T-helper 1 cell treated with Interleukin-12 subunit alpha and Interleukin-12 subunit beta and Interleukin-4 antibody, amounts not matched to agents 30 ng/mL and 1 ng/mL, for 36 hours (primary cell): ENCODE results near the gene MED12L. TPM values are rescaled to one million over a fixed set of nuclear protein-coding genes. Genes with fewer than 3 reads are reported as not detected.
"Not testable (repeated sequence)": the region's sequence is repeated elsewhere in the genome, so short reads cannot be mapped to it uniquely, and the experiment has no call there.

Source experiments
- intact Hi-C: fragments of 100-400 bp; cut with micrococcal nuclease; formaldehyde crosslinking; loops from one replicate; pipeline ENCODE4 v1.15.1; 2024
- total RNA-seq: library from RNA; stranded (reverse); gene quantifications from 2 replicates; pipeline ENCODE4 v1.2.3, GENCODE V29; 2022

Gene MED12L
- total RNA-seq, 1 donor from 2014 or later, result 2.2 TPM

DNA sequence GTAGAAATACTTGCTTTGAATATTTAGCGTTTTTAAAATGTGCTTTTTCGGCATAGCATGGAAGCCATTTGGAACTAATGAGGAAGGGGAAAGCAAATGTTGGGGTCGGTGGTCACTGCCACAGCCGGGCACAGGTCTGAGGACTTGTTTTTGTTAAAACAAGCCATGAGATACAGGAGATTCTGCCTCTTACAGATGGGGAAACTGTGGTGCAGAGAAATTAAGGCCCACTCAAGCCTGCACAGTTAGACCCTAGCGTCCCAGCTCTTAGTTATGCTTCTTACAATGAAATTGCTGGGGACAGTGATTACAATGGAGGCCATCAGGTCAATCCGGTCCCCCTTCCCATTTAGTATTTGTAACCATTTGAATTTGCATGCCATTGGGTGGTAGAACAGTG, 120.0 kb downstream of the MED12L start:
- intact Hi-C loops, result loop anchor here (10.0 kb wide), 3 partner anchors 1391 to 1981 kb away; partner anchors contain the start of genes CP and RNF13

GRCh38 chr3:151206201-151206600, 120.7 kb downstream of the MED12L start:
- intact Hi-C loops, result loop anchor here (10.0 kb wide), 3 partner anchors 1391 to 1981 kb away; partner anchors contain the start of genes CP and RNF13

DNA sequence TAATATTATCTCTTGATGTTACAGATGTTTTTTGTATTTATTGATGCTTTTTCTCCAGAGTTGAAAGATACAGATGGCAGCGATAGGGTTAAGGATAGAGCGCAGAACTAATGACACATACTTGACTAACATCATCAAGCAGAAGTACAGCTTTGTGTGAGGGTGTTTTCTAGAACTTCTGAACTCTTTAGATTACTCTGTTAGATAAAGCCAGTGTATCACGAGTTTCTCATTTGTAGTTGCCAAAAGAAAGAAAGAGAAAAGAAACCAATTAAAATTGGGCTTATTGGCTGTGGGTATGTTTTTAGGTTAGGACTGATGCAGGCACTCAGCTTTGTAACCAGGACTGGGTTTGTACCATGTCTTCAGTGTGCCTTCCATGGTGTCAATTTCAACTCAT, 124.2 kb downstream of the MED12L start:
- intact Hi-C loops, result loop anchor here (1.0 to 10.0 kb wide), 5 partner anchors 59 to 1985 kb away; partner anchors contain the start of genes CP and RNF13

DNA sequence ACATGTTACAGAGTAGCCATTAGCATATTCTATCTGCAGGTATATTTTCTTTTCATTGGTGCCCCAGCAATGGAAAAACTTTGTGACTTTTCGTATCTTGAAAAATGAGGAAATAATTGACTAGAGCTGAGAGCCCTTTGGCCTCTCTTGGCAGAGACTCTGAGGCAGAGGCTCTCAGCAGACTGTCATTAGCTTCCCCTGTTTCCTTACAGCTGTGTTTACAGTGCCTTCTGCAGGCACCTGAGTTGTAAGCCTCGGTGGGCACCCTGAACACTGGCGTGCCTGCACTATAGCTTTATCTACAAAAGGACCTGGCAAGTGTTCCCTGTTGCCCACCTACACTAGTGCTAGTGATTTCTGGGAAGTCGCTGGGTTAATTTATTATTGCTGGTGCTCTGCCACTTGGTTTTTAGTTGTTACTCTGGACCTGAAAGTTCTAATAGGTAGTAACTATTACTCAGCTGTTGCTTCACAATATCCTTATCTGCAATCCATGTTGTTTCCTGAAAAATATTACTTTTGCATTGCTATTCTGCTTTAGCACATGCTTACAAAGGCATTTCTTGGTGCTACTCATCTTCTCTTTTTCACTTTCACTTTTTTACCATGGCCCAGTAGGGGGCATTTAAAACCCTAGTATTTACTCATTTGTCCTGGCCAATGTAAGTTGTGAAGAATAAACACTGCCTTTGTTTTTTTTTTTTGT, 125.4 kb downstream of the MED12L start:
- intact Hi-C loops, result loop anchor here (1.0 kb wide), 5 partner anchors 8 to 72 kb away; partner anchors contain the start of gene GPR171

- intact Hi-C loops, result no loop called here
These were observed 127.7 kb downstream of the MED12L start for GRCh38 chr3:151213151-151213550.

- intact Hi-C loops, result no loop called here
These were observed 128.4 kb downstream of the MED12L start for GRCh38 chr3:151213881-151214280.

- intact Hi-C loops, result no loop called here
These were observed 129.0 kb downstream of the MED12L start for GRCh38 chr3:151214459-151214858.

GRCh38 chr3:151216641-151217607, 131.5 kb downstream of the MED12L start:
- intact Hi-C loops, result no loop called here

- intact Hi-C loops, result no loop called here
These were observed 132.7 kb downstream of the MED12L start for GRCh38 chr3:151218136-151218535.

DNA sequence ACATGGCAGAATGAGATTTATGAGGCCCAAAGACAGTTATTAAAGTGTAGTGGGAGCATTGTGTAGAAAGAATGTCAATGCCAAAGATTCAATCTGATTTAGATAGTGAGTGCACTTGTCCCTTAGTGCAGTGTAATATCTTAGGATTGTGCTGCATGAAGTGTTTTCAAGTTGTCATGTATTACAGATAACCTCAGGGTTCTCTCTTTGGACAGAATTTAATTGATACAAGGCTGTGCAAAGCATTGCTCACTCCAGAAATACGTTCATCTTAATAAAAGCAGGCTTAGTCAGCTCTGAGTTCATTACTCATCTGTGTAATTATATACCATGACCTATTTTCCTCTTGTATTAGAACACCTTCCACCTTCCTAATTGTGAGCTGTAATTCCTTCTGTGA, 133.6 kb downstream of the MED12L start:
- intact Hi-C loops, result no loop called here

- intact Hi-C loops, result no loop called here
These were observed 138.9 kb downstream of the MED12L start for GRCh38 chr3:151224268-151224866.

DNA sequence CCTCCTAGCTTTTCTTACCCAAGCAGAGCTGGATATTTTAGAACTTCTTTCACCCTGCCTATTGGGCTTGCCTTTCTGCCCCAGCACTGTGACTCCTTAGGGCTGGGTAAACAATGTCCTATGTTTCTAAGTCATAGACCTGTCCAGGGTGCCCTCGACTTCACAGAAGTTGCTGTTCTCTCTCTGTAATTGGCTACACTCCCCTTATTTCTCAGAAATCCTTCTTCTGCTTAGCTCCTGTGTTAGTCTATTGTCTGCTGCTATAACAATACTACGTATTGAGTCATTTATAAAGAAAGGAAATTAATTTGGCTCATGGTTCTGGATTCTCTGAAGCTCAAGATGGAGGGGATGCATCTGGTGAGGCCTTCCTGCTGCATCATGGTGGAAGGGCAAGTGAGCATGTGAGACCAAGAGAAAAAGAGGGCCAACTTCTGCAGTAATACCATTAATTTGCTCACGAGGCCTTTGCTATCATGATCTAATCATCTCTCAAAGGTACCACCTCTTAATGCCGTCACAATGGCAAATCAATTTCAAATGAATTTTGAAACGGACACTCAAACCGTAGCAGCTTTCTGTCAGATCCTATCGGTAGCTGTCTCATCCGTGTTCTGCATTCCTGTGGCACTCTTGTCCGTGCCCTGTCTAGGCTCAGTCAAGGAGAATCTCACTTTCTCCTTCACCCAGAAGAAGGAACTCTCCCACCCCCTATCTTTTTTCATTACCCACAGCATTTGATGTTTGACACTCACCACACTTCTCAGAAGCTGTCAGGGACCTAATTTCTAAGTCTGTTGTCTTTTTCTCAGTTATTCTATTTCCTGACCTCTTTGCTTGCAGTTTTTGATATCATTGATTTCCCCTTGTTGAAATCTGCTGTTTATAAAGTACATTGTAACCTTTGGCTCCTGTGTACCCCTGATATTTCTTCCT, 139.8 kb downstream of the MED12L start:
- intact Hi-C loops, result no loop called here

GRCh38 chr3:151226088-151226563, 140.7 kb downstream of the MED12L start:
- intact Hi-C loops, result loop anchor here (2.0 kb wide), 1 partner anchor 213 kb away; no protein-coding TSS in a partner anchor

DNA sequence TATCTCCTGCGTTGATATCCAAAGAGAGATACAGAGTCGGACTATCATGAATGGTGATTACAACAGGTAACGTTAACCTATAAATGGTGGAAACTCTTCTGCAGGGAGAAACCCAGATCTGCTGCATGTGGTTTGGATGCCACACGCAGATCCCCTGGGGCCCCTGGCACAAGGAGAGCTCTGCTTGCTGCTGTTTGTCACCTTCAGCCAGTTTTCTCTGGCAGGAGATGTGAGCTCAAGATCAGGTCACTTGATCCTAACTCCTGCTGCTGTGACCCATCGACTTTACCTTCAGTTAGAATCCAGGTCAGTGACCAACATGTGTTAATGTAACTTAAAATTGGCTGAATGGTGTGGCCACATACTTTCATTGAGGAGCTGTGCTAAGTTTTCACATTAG, 141.4 kb downstream of the MED12L start:
- intact Hi-C loops, result loop anchor here (1.0 to 2.0 kb wide), 12 partner anchors 16 to 691 kb away; partner anchors contain the start of genes GPR171 and P2RY14

GRCh38 chr3:151227266-151227806, 141.9 kb downstream of the MED12L start:
- intact Hi-C loops, result loop anchor here (1.0 to 2.0 kb wide), 12 partner anchors 16 to 691 kb away; partner anchors contain the start of genes GPR171 and P2RY14

GRCh38 chr3:151227807-151228665, 142.6 kb downstream of the MED12L start:
- intact Hi-C loops, result loop anchor here (1.0 to 2.0 kb wide), 12 partner anchors 17 to 690 kb away; partner anchors contain the start of genes GPR171 and P2RY14

- intact Hi-C loops, result no loop called here
These were observed 143.2 kb downstream of the MED12L start for GRCh38 chr3:151228666-151229040.

- intact Hi-C loops, result loop anchor here (1.0 kb wide), 1 partner anchor 38 kb away; no protein-coding TSS in a partner anchor
These were observed 145.2 kb downstream of the MED12L start for GRCh38 chr3:151230646-151231045.

- intact Hi-C loops, result not testable (repeated sequence)
These were observed 146.9 kb downstream of the MED12L start for GRCh38 chr3:151232403-151232802.
